Osteoblast (primary cell): Measurements from ENCODE around the gene VDAC2. TPM values are rescaled to one million over a fixed set of nuclear protein-coding genes. Genes with fewer than 3 reads are reported as not detected.

Source experiments
- DNase-seq: peaks from one replicate; pipeline ENCODE4 v3.0.0; 2011; ENCODE audit warnings: low spot score, mixed read lengths; ENCODE audit not compliant: insufficient read length; ENCODE audit errors: missing footprints
- H2AFZ ChIP-seq: 2 replicates; pipeline ENCODE4 v1.6.0; 2011; ENCODE audit warnings: mild to moderate bottlenecking, low read length
- H3K27ac ChIP-seq: 2 replicates; pipeline ENCODE4 v1.5.1; 2011; ENCODE audit warnings: mild to moderate bottlenecking, low read depth, low read length, moderate library complexity
- H3K27me3 ChIP-seq: 2 replicates; pipeline ENCODE4 v1.6.0; 2012; ENCODE audit warnings: mild to moderate bottlenecking, control low read depth, inconsistent platforms, low read length, moderate library complexity; ENCODE audit not compliant: insufficient read depth
- H3K36me3 ChIP-seq: 2 replicates; pipeline ENCODE4 v1.5.1; 2011; ENCODE audit warnings: mild to moderate bottlenecking, low read length, control low read depth, moderate library complexity; ENCODE audit not compliant: insufficient read depth
- H3K4me1 ChIP-seq: 2 replicates; pipeline ENCODE4 v1.5.1; 2011; ENCODE audit warnings: mild to moderate bottlenecking, low read length, control low read depth, moderate library complexity; ENCODE audit not compliant: insufficient read depth
- H3K4me2 ChIP-seq: 2 replicates; pipeline ENCODE4 v1.6.0; 2011; ENCODE audit warnings: mild to moderate bottlenecking, low read length; ENCODE audit not compliant: insufficient read depth
- H3K4me3 ChIP-seq: fragments of 200-600 bp; sonication (generic); 3 replicates; pipeline ENCODE4 v1.5.1; 2012; ENCODE audit warnings: mild to moderate bottlenecking, low read length, inconsistent platforms; ENCODE audit not compliant: insufficient read depth
- H3K79me2 ChIP-seq: 2 replicates; pipeline ENCODE4 v1.6.0; 2012; ENCODE audit warnings: mild to moderate bottlenecking, low read length, control low read depth, inconsistent platforms; ENCODE audit not compliant: insufficient read depth
- H3K9me3 ChIP-seq: 2 replicates; pipeline ENCODE4 v1.5.1; 2011; ENCODE audit warnings: low read depth, low read length, control low read depth
- H4K20me1 ChIP-seq: 2 replicates; pipeline ENCODE4 v1.6.0; 2012; ENCODE audit warnings: mild to moderate bottlenecking, low read length, control low read depth; ENCODE audit not compliant: insufficient read depth
- CTCF ChIP-seq: IDR thresholded peaks from 2 replicates; pipeline ENCODE4 v1.5.1; 2011; ENCODE audit warnings: mild to moderate bottlenecking, low read depth, low read length, moderate library complexity; ENCODE audit errors: extremely low read depth
- total RNA-seq: library from RNA; depleted of rRNA; stranded (reverse); fragments of >200 nt; gene quantifications from 2 replicates; pipeline ENCODE4 v1.2.3, GENCODE V29; 2012

Gene VDAC2
- total RNA-seq, 1 donor = 141 TPM

- H3K9me3 ChIP-seq = no peaks in the 10 kb centered on the region
- H3K4me1 ChIP-seq = peaks cover 13% of the 10 kb centered on the region
- H3K27ac ChIP-seq = no peak overlapping the region
- no peaks in the 10 kb centered on the region for H4K20me1 ChIP-seq
- peak; percentile 48 for DNase-seq
- H3K27me3 ChIP-seq = no peaks in the 10 kb centered on the region
- no peak overlapping the region for H2AFZ ChIP-seq
- TF ChIP-seq CTCF = no peak
- no peaks in the 10 kb centered on the region for H3K36me3 ChIP-seq
- no peak overlapping the region for H3K4me2 ChIP-seq
- no peaks in the 10 kb centered on the region for H3K79me2 ChIP-seq
- no peak overlapping the region for H3K4me3 ChIP-seq
Observed at GRCh38 chr10:75239096-75239790, 28.6 kb downstream of the VDAC2 start.

- no peaks in the 10 kb centered on the region for H3K36me3 ChIP-seq
- H3K4me1 ChIP-seq = no peaks in the 10 kb centered on the region
- no peak overlapping the region for H2AFZ ChIP-seq
- H3K9me3 ChIP-seq = no peaks in the 10 kb centered on the region
- no peak overlapping the region for H3K4me3 ChIP-seq
- DNase-seq = no peak
- no peaks in the 10 kb centered on the region for H3K79me2 ChIP-seq
- no peak overlapping the region for H3K4me2 ChIP-seq
- no peak overlapping the region for H3K27ac ChIP-seq
- H4K20me1 ChIP-seq = no peaks in the 10 kb centered on the region
- no peaks in the 10 kb centered on the region for H3K27me3 ChIP-seq
- no peak for TF ChIP-seq CTCF
Observed at GRCh38 chr10:75240329-75241076, 29.9 kb downstream of the VDAC2 start.

GRCh38 chr10:75243426-75243825, 32.8 kb downstream of the VDAC2 start:
- no peaks in the 10 kb centered on the region for H3K9me3 ChIP-seq
- H3K4me3 ChIP-seq = no peak overlapping the region
- H3K27ac ChIP-seq = no peak overlapping the region
- DNase-seq = no peak
- no peak for TF ChIP-seq CTCF
- H3K79me2 ChIP-seq = no peaks in the 10 kb centered on the region
- H2AFZ ChIP-seq = no peak overlapping the region
- H3K27me3 ChIP-seq = no peaks in the 10 kb centered on the region
- no peaks in the 10 kb centered on the region for H3K4me1 ChIP-seq
- no peaks in the 10 kb centered on the region for H3K36me3 ChIP-seq
- H4K20me1 ChIP-seq = no peaks in the 10 kb centered on the region
- H3K4me2 ChIP-seq = no peak overlapping the region
